GM21390 (cell line): ENCODE measurements around the gene FBXW4.
A peak's percentile ranks its signal among the peaks of the same experiment; 100 is the strongest.

Source experiments
- ATAC-seq: cut with Tn5 transposase; IDR thresholded peaks from one replicate; pipeline ENCODE4 v1.9.1; 2021; ENCODE audit not compliant: unreplicated experiment

FBXW4 gene

GRCh38 chr10:101704331-101704730 lies 9.4 kb upstream of the FBXW4 start:
- no peak for ATAC-seq

- ATAC-seq, result no peak
Observed at GRCh38 chr10:101696632-101697031, 1.7 kb upstream of the FBXW4 start.

- no peak for ATAC-seq
Observed at GRCh38 chr10:101695404-101695890, 477 bp upstream of the FBXW4 start.

- ATAC-seq, result peak; percentile 59
Observed at GRCh38 chr10:101693978-101694673, 844 bp downstream of the FBXW4 start.

- ATAC-seq, result peak; percentile 31
Observed at GRCh38 chr10:101693651-101693977, 1.4 kb downstream of the FBXW4 start.

GRCh38 chr10:101691081-101691480 lies 3.9 kb downstream of the FBXW4 start:
- ATAC-seq, result no peak

GRCh38 chr10:101690461-101690860 lies 4.5 kb downstream of the FBXW4 start:
- no peak for ATAC-seq

GRCh38 chr10:101687071-101687658 lies 7.8 kb downstream of the FBXW4 start:
- ATAC-seq, result no peak

- no peak for ATAC-seq
Observed at GRCh38 chr10:101686133-101686925, 8.6 kb downstream of the FBXW4 start.

- no peak for ATAC-seq
Observed at GRCh38 chr10:101684782-101685181, 10.2 kb downstream of the FBXW4 start.

GRCh38 chr10:101683276-101683675 lies 11.7 kb downstream of the FBXW4 start:
- ATAC-seq, result no peak

GRCh38 chr10:101682172-101682825 lies 12.7 kb downstream of the FBXW4 start:
- ATAC-seq, result no peak

GRCh38 chr10:101676565-101676964 lies 18.4 kb downstream of the FBXW4 start:
- no peak for ATAC-seq

GRCh38 chr10:101675115-101675514 lies 19.9 kb downstream of the FBXW4 start:
- ATAC-seq, result no peak

GRCh38 chr10:101672536-101672935 lies 22.4 kb downstream of the FBXW4 start:
- no peak for ATAC-seq

- peak; percentile 81 for ATAC-seq
Observed at GRCh38 chr10:101671453-101671852, 23.5 kb downstream of the FBXW4 start.

- no peak for ATAC-seq
Observed at GRCh38 chr10:101670635-101671034, 24.3 kb downstream of the FBXW4 start.

GRCh38 chr10:101669181-101669580 lies 25.8 kb downstream of the FBXW4 start:
- ATAC-seq, result no peak

- ATAC-seq, result no peak
Observed at GRCh38 chr10:101668566-101668965, 26.4 kb downstream of the FBXW4 start.

GRCh38 chr10:101666083-101666482 lies 28.9 kb downstream of the FBXW4 start:
- ATAC-seq, result no peak

GRCh38 chr10:101663097-101663496 lies 31.9 kb downstream of the FBXW4 start:
- ATAC-seq, result no peak
